Measurements from ENCODE around the gene HOXA11.

Gene HOXA11

GRCh38 chr7:27185013-27185853 is at the start of gene HOXA11:
Gene HOXA11, minus strand, starts transcription at chr7:27185232. Its CDS starts 88 bp downstream, at chr7:27185144.
- DNase-seq (ENCODE audit: low read depth): no peak

GRCh38 chr7:27229448-27229847 is 44.4 kb upstream of the HOXA11 start:
- DNase-seq (ENCODE audit: low read depth): no peak

GRCh38 chr7:27224983-27225934 is 40.2 kb upstream of the HOXA11 start:
- DNase-seq (ENCODE audit: low read depth): no peak

GRCh38 chr7:27223941-27224575 is 39.0 kb upstream of the HOXA11 start:
- DNase-seq (ENCODE audit: low read depth): no peak

- DNase-seq (ENCODE audit: low read depth): no peak
Measured at GRCh38 chr7:27221201-27221797, 36.3 kb upstream of the HOXA11 start.

GRCh38 chr7:27220440-27220955 is 35.5 kb upstream of the HOXA11 start:
- no peak for DNase-seq (ENCODE audit: low read depth)

- no peak for DNase-seq (ENCODE audit: low read depth)
Measured at GRCh38 chr7:27219821-27220220, 34.8 kb upstream of the HOXA11 start.

- DNase-seq (ENCODE audit: low read depth): no peak
Measured at GRCh38 chr7:27217951-27218350, 32.9 kb upstream of the HOXA11 start.

- no peak for DNase-seq (ENCODE audit: low read depth)
Measured at GRCh38 chr7:27215356-27215755, 30.3 kb upstream of the HOXA11 start.

GRCh38 chr7:27214239-27214950 is 29.4 kb upstream of the HOXA11 start:
- no peak for DNase-seq (ENCODE audit: low read depth)

GRCh38 chr7:27213433-27214238 is 28.6 kb upstream of the HOXA11 start:
- DNase-seq (ENCODE audit: low read depth): no peak

GRCh38 chr7:27212497-27213432 is 27.7 kb upstream of the HOXA11 start:
- DNase-seq (ENCODE audit: low read depth): no peak

- no peak for DNase-seq (ENCODE audit: low read depth)
Measured at GRCh38 chr7:27211764-27212204, 26.8 kb upstream of the HOXA11 start.

- DNase-seq (ENCODE audit: low read depth): no peak
Measured at GRCh38 chr7:27211084-27211446, 26.0 kb upstream of the HOXA11 start.

- no peak for DNase-seq (ENCODE audit: low read depth)
Measured at GRCh38 chr7:27210441-27211083, 25.5 kb upstream of the HOXA11 start.

- no peak for DNase-seq (ENCODE audit: low read depth)
Measured at GRCh38 chr7:27209933-27210440, 25.0 kb upstream of the HOXA11 start.

GRCh38 chr7:27208998-27209397 is 24.0 kb upstream of the HOXA11 start:
- no peak for DNase-seq (ENCODE audit: low read depth)

- DNase-seq (ENCODE audit: low read depth): no peak
Measured at GRCh38 chr7:27207348-27207985, 22.4 kb upstream of the HOXA11 start.

Data from stimulated activated CD4-positive, alpha-beta T cell treated with anti-CD3 and anti-CD28 coated beads, Interleukin-2, amount 100 ng/mL, for 4 hours (primary cell).